GM12872 (cell line): ENCODE measurements around the gene DNER.

Experiments
- TF ChIP-seq, protein P1 (sequence below): IDR thresholded peaks from 3 replicates; pipeline ENCODE4 v1.5.1; 2011; ENCODE audit warnings: low read depth, mild to moderate bottlenecking, low read length, moderate library complexity; ENCODE audit not compliant: insufficient read depth

DNER gene

DNA sequence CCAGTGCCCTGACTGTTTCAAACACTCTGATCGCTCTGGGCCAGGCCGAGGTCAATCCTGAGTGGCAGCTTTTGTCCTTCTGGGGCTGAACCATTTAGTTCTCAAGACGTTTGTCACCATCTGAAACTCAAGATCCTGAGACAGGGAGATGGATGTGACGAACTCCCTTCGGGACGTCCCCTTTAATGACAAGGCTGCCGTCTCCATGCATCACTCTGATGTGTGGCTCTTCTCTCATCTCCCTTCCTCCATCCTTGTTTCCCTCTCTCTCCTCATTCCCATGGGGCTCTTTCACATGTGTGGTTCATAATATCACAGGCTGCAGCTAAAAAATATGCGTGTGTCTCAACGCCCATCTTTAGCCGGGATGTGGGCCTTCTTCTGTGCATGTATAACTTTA, 189.6 kb downstream of the DNER start:
- TF ChIP-seq, protein P1, sequence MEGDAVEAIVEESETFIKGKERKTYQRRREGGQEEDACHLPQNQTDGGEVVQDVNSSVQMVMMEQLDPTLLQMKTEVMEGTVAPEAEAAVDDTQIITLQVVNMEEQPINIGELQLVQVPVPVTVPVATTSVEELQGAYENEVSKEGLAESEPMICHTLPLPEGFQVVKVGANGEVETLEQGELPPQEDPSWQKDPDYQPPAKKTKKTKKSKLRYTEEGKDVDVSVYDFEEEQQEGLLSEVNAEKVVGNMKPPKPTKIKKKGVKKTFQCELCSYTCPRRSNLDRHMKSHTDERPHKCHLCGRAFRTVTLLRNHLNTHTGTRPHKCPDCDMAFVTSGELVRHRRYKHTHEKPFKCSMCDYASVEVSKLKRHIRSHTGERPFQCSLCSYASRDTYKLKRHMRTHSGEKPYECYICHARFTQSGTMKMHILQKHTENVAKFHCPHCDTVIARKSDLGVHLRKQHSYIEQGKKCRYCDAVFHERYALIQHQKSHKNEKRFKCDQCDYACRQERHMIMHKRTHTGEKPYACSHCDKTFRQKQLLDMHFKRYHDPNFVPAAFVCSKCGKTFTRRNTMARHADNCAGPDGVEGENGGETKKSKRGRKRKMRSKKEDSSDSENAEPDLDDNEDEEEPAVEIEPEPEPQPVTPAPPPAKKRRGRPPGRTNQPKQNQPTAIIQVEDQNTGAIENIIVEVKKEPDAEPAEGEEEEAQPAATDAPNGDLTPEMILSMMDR: no peak

DNA sequence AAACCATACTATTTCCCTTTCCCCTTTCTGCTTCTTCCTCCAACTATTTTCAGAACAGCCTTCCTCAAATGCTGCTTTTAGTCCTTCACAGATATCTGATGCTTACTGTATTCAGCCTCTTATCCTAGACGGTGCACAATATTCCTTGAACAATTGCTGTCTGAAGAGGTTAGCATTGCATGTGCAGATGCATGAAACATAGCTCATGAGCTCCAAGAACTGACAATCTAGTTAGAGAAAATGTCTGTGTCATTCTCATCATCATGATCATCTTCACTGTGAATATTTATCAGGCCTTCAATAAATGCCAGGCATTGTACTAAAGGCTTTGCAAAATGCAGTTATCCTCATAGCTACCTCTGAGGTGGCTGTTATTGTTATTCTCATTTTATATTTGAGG, 190.7 kb downstream of the DNER start:
- TF ChIP-seq, protein P1: no peak

DNA sequence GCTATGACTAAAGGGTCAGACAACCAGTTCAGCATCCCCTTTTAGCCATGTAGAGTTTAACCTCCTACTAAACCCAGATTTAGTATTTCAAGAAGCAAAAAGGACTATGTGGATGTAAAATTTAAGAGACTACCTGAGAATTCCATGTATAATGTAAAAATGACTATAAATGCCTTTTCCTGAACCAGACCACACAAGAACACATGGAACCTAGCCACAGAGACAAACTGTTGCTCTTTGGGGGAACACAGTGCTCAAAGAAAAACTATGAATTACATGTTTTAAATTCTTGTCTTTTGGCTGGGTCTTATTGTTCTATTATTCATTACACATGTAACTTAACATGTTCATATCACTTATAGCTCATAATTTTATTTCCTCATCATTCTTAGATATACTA, 192.8 kb downstream of the DNER start:
- TF ChIP-seq, protein P1: no peak

DNA sequence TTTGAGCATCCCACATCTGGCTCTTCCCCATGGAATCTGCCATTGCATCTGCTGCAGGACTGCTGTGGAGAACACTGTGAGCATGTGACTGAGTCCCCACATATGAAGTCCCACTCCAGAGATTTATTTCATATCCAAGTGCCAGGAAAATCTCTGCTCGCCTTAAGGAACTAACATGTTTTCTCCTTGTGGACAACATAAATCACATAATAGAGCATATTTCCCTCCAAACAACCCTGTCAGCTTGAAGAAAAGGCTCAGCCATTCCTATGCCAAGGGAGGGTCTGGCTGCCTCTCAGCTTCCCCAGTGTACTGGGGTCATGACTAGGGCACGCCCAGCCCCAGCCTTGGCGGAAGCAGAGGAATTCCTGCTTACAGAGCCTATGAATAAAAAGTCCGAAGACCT, 193.7 kb downstream of the DNER start:
- TF ChIP-seq, protein P1: no peak

DNA sequence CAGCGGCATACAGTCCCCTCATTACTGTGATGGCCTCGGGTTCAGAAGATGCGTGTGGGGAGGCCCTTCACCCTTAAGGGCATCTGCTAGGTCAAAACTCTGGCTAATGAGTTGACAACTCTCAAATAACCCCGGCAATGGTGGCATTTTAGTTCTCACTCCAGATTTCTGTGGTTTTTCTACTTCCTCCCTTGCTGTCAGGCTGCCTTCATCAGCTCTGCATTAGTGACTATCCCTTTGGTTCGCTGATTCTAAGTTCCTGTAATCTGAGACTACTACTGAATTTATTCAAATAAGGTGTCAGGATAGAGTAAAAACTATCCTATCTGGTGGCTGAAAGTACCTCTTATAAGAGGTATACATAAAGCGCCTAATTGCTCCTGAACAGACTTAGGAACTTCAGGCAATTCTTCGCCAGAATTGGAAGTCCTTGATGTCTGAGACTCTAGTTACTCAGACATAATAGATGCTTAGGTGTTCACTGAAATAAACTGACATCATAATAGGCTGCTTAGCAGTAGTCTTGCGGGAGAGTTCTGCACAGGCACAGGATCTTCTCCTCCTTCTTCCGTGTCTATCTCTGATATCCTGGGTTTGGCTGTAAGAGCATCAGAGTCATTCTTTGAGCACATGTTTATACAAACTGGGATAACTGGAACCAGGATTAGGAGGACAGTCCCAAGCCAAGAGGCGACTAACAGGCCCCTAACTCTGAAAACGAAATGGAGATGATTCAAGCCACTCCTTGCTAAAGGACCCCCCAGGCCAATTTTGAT, 194.5 kb downstream of the DNER start:
- TF ChIP-seq, protein P1: no peak

DNA sequence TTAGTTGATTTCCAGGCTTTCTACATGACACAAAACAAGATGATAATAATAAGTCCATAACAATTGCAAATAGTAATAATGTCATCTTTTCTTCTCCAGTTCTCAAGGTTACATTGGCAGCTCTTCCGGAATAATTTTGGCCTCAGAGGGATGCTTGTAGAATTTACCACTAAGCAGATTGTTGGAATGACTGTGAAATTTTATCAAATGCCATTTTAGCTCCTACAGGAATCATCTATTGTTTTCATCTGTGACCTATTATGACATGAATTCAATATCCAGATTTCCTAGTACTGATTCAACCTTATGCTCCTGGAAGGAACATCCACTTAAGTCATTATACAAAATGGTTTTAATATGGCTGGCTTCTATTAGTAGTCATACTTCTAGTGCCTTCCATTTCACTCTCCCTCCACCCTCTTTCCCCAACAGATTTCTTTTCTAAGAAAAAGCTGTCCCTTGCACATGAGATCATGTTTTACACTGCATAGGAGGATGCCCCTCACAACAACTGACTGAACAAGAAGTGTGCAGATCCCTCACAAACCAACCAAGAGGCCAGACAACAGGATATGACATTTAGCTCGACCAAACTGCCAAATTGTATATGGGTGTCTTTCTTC, 200.0 kb downstream of the DNER start:
- TF ChIP-seq, protein P1: no peak

DNA sequence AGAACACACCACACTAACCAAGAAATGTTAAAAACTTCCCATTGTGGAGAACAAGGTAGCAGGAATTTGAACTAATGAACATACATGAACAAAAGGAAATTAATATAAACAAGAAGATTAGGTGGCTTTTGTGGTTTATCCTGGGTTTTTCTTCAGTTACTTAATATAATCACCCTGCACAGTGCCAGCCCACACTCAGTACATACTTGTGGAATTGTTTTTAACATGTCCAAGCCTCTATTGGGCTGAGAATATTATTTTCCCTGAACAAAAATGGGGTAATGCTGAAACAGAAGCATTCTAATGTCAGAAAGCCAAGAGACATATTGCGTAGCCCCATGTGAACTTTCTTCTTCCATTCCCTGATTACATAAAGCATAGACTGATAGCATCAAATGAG, 202.8 kb downstream of the DNER start:
- TF ChIP-seq, protein P1: no peak
